ENCODE results near the gene LMNA.
A peak's percentile ranks its signal among the peaks of the same experiment; 100 is the strongest.

LMNA gene

GRCh38 chr1:156154317-156154749, 39.8 kb downstream of the LMNA start:
- peaks cover 44% of the 10 kb centered on the region for H3K79me2 ChIP-seq (ENCODE audit: control insufficient read depth, low read length)

GRCh38 chr1:156155756-156156510, 41.4 kb downstream of the LMNA start:
- H3K27ac ChIP-seq (ENCODE audit: low read depth, low read length): peak overlapping the region; percentile 96

More at GRCh38 chr1:156154317-156154749, 39.8 kb downstream of the LMNA start:
- H3K27me3 ChIP-seq (ENCODE audit: control insufficient read depth, low read length): no peaks in the 10 kb centered on the region
- peak overlapping the region; percentile 99 for H3K4me2 ChIP-seq (ENCODE audit: low read length)
- H3K4me1 ChIP-seq (ENCODE audit: control insufficient read depth, low read length): peaks cover 95% of the 10 kb centered on the region
- H3K36me3 ChIP-seq (ENCODE audit: control insufficient read depth, low read length): peaks cover 38% of the 10 kb centered on the region
- TF ChIP-seq, protein P1, sequence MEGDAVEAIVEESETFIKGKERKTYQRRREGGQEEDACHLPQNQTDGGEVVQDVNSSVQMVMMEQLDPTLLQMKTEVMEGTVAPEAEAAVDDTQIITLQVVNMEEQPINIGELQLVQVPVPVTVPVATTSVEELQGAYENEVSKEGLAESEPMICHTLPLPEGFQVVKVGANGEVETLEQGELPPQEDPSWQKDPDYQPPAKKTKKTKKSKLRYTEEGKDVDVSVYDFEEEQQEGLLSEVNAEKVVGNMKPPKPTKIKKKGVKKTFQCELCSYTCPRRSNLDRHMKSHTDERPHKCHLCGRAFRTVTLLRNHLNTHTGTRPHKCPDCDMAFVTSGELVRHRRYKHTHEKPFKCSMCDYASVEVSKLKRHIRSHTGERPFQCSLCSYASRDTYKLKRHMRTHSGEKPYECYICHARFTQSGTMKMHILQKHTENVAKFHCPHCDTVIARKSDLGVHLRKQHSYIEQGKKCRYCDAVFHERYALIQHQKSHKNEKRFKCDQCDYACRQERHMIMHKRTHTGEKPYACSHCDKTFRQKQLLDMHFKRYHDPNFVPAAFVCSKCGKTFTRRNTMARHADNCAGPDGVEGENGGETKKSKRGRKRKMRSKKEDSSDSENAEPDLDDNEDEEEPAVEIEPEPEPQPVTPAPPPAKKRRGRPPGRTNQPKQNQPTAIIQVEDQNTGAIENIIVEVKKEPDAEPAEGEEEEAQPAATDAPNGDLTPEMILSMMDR (IDR thresholded peaks at IDR 0.05; ENCODE audit: low read depth, low read length, poor library complexity, severe bottlenecking): no peak
- TF ChIP-seq EZH2phosphoT487 (IDR thresholded peaks at IDR 0.05; ENCODE audit: borderline replicate concordance, low read length): no peak
- H4K20me1 ChIP-seq (ENCODE audit: control insufficient read depth, insufficient read depth, low read depth, low read length): no peaks in the 10 kb centered on the region
- no peaks in the 10 kb centered on the region for H3K9me2 ChIP-seq (replicated peaks; ENCODE audit: control insufficient read depth, low read length)
- peaks cover 10% of the 10 kb centered on the region for H3F3A ChIP-seq (ENCODE audit: control insufficient read depth, insufficient read depth)
- peak overlapping the region; percentile 96 for H3K27ac ChIP-seq (ENCODE audit: low read depth, low read length)
- peak overlapping the region; percentile 73 for H3K4me3 ChIP-seq (ENCODE audit: low read length)
- H3K9me3 ChIP-seq (ENCODE audit: control insufficient read depth, insufficient read depth, low read length): no peaks in the 10 kb centered on the region

GRCh38 chr1:156157506-156157905, 43.0 kb downstream of the LMNA start:
- H3K4me1 ChIP-seq (ENCODE audit: control insufficient read depth, low read length): peaks cover 69% of the 10 kb centered on the region
- peak overlapping the region; percentile 99 for H3K4me2 ChIP-seq (ENCODE audit: low read length)
- no peaks in the 10 kb centered on the region for H3K9me3 ChIP-seq (ENCODE audit: control insufficient read depth, insufficient read depth, low read length)
- peaks cover 26% of the 10 kb centered on the region for H3K79me2 ChIP-seq (ENCODE audit: control insufficient read depth, low read length)
- peaks cover 57% of the 10 kb centered on the region for H3K36me3 ChIP-seq (ENCODE audit: control insufficient read depth, low read length)
- H3K27ac ChIP-seq (ENCODE audit: low read depth, low read length): peak overlapping the region; percentile 96
- TF ChIP-seq, protein P1 (IDR thresholded peaks at IDR 0.05; ENCODE audit: low read depth, low read length, poor library complexity, severe bottlenecking): no peak
- TF ChIP-seq EZH2phosphoT487 (IDR thresholded peaks at IDR 0.05; ENCODE audit: borderline replicate concordance, low read length): no peak
- H4K20me1 ChIP-seq (ENCODE audit: control insufficient read depth, insufficient read depth, low read depth, low read length): no peaks in the 10 kb centered on the region
- H3K9me2 ChIP-seq (replicated peaks; ENCODE audit: control insufficient read depth, low read length): no peaks in the 10 kb centered on the region
- peak overlapping the region; percentile 73 for H3K4me3 ChIP-seq (ENCODE audit: low read length)
- no peaks in the 10 kb centered on the region for H3K27me3 ChIP-seq (ENCODE audit: control insufficient read depth, low read length)
- no peaks in the 10 kb centered on the region for H3F3A ChIP-seq (ENCODE audit: control insufficient read depth, insufficient read depth)

More at GRCh38 chr1:156155756-156156510, 41.4 kb downstream of the LMNA start:
- Histone ChIP-seq H3K36me3 (ENCODE audit: control insufficient read depth, low read length) (peaks cover 48% of the 10 kb centered on the region), H3K79me2 (ENCODE audit: control insufficient read depth, low read length) (peaks cover 35% of the 10 kb centered on the region), H3K4me2 (ENCODE audit: low read length) (peak overlapping the region; percentile 99), H3K4me1 (ENCODE audit: control insufficient read depth, low read length) (peaks cover 85% of the 10 kb centered on the region), H3F3A (ENCODE audit: control insufficient read depth, insufficient read depth) (peaks cover 3% of the 10 kb centered on the region), H3K4me3 (ENCODE audit: low read length) (peak overlapping the region; percentile 73), H3K9me3 (ENCODE audit: control insufficient read depth, insufficient read depth, low read length) (no peaks in the 10 kb centered on the region), H3K9me2 (replicated peaks; ENCODE audit: control insufficient read depth, low read length) (no peaks in the 10 kb centered on the region), H3K27me3 (ENCODE audit: control insufficient read depth, low read length) (no peaks in the 10 kb centered on the region), H4K20me1 (ENCODE audit: control insufficient read depth, insufficient read depth, low read depth, low read length) (no peaks in the 10 kb centered on the region)
- TF ChIP-seq, protein P1 (IDR thresholded peaks at IDR 0.05; ENCODE audit: low read depth, low read length, poor library complexity, severe bottlenecking): no peak
- TF ChIP-seq EZH2phosphoT487 (IDR thresholded peaks at IDR 0.05; ENCODE audit: borderline replicate concordance, low read length): no peak
